Measurements from ENCODE around the gene LDLRAD2.

The LDLRAD2 gene

DNA sequence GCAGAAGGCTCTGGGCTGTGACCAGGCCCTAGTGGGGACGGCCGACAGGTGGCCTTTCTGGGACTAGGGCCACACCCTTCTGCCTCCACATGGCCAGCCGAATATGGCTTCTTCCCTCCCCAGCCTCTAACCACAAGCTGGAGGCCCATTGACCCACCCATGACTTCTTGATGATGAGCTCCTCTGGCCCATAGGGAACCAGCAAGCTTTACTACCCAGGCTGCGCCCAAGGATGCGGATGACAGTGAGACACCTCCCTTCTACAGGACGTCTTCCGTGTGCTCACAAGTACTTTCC is 41.0 kb downstream of the LDLRAD2 start:
- TF ChIP-seq, protein P1, sequence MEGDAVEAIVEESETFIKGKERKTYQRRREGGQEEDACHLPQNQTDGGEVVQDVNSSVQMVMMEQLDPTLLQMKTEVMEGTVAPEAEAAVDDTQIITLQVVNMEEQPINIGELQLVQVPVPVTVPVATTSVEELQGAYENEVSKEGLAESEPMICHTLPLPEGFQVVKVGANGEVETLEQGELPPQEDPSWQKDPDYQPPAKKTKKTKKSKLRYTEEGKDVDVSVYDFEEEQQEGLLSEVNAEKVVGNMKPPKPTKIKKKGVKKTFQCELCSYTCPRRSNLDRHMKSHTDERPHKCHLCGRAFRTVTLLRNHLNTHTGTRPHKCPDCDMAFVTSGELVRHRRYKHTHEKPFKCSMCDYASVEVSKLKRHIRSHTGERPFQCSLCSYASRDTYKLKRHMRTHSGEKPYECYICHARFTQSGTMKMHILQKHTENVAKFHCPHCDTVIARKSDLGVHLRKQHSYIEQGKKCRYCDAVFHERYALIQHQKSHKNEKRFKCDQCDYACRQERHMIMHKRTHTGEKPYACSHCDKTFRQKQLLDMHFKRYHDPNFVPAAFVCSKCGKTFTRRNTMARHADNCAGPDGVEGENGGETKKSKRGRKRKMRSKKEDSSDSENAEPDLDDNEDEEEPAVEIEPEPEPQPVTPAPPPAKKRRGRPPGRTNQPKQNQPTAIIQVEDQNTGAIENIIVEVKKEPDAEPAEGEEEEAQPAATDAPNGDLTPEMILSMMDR (IDR thresholded peaks at IDR 0.05; ENCODE audit: borderline replicate concordance, control extremely low read depth, extremely low read depth, insufficient read depth, missing control alignments) = no peak
- DNase-seq (ENCODE audit: low spot score) = no peak
- in situ Hi-C loops (cut with MboI; ENCODE audit: low sequenced_read_pairs, unreplicated experiment) = no loop called here

- in situ Hi-C loops (cut with MboI; ENCODE audit: low sequenced_read_pairs, unreplicated experiment) = no loop called here
- no peak for DNase-seq (ENCODE audit: low spot score)
- TF ChIP-seq, protein P1 (IDR thresholded peaks at IDR 0.05; ENCODE audit: borderline replicate concordance, control extremely low read depth, extremely low read depth, insufficient read depth, missing control alignments) = no peak
These were observed 42.2 kb downstream of the LDLRAD2 start for GRCh38 chr1:21854090-21854750.

- no peak for DNase-seq (ENCODE audit: low spot score)
- TF ChIP-seq, protein P1 (IDR thresholded peaks at IDR 0.05; ENCODE audit: borderline replicate concordance, control extremely low read depth, extremely low read depth, insufficient read depth, missing control alignments) = no peak
These were observed 42.7 kb downstream of the LDLRAD2 start for GRCh38 chr1:21854751-21855131.

DNA sequence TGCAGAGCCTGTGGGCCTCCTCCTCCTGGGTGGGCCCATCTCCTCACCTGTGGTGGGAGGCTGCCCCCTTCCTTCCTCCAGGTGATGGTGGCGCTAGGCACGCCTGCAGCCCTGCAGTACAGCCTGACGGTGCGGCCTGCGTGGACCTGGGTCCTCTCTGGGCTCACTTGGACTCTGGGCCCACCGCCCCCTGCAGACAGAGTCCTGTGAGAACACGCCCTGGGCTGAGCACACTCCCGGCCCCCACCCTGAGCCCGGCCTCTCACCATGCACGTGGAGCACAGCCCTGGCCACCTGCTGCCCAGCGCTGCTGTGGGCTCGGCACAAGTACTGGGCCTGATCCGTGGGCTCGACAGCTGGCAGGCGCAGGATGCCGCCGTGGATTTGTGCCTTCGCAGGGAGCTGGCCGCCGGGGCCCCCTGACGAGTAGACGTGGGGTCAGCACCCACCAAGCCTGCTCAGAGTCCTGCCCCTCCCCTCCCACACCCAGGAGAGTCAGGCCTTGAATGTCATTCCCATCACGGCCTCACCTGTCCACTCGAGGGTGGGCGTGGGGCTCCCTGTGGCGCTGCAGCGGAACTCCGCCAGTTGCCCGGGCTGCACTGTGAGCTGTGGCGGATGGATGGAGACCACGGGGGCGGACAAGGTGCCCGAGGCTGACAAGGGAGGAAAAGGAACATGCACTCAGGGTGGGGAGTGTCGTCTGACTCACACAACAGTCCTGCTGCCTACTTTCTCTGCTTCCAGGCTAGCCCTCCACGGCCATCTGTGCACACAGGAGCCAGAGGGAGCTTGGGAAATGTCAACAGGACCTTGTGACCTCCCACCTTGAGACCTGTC is 43.4 kb downstream of the LDLRAD2 start:
- DNase-seq (ENCODE audit: low spot score) = no peak
- in situ Hi-C loops (cut with MboI; ENCODE audit: low sequenced_read_pairs, unreplicated experiment) = no loop called here
- TF ChIP-seq, protein P1 (IDR thresholded peaks at IDR 0.05; ENCODE audit: borderline replicate concordance, control extremely low read depth, extremely low read depth, insufficient read depth, missing control alignments) = no peak

More at GRCh38 chr1:21854751-21855131, 42.7 kb downstream of the LDLRAD2 start:
- in situ Hi-C loops (cut with MboI; ENCODE audit: low sequenced_read_pairs, unreplicated experiment) = no loop called here

GRCh38 chr1:21857142-21857839 is 45.2 kb downstream of the LDLRAD2 start:
- TF ChIP-seq, protein P1 (IDR thresholded peaks at IDR 0.05; ENCODE audit: borderline replicate concordance, control extremely low read depth, extremely low read depth, insufficient read depth, missing control alignments) = no peak
- in situ Hi-C loops (cut with MboI; ENCODE audit: low sequenced_read_pairs, unreplicated experiment) = no loop called here
- no peak for DNase-seq (ENCODE audit: low spot score)

GRCh38 chr1:21857840-21858670 is 46.0 kb downstream of the LDLRAD2 start:
- in situ Hi-C loops (cut with MboI; ENCODE audit: low sequenced_read_pairs, unreplicated experiment) = no loop called here
- TF ChIP-seq, protein P1 (IDR thresholded peaks at IDR 0.05; ENCODE audit: borderline replicate concordance, control extremely low read depth, extremely low read depth, insufficient read depth, missing control alignments) = no peak
- no peak for DNase-seq (ENCODE audit: low spot score)

Data from GM13976 (cell line).